Activated CD8-positive, alpha-beta T cell treated with anti-CD3 and anti-CD28 coated beads for 36 hours (primary cell): ENCODE data around the gene FAM53C. TPM values are rescaled to one million over a fixed set of nuclear protein-coding genes. Genes with fewer than 3 reads are reported as not detected.

ENCODE experiments used
- ATAC-seq: fragments of 200-7000 bp; cut with Tn5 transposase; one replicate; pipeline ENCODE4 v1.10.0; 2021; ENCODE audit warnings: mild to moderate bottlenecking, moderate library complexity
- CTCF ChIA-PET: fragments of 350-600 bp; sonication (Branson Sonifier 250); formaldehyde crosslinking; loops from one replicate; lab custom pipeline; 2021; ENCODE audit warnings: antibody characterized with exemption; lab: Charles Lee
- POLR2A ChIA-PET: fragments of 350-600 bp; sonication (Branson Sonifier 250); formaldehyde crosslinking; loops from one replicate; lab custom pipeline; 2021; ENCODE audit warnings: antibody characterized with exemption; lab: Charles Lee
- DNase-seq: peaks from one replicate; pipeline ENCODE4 v3.0.0-alpha.2; 2020
- H3K27ac Mint-ChIP-seq: one replicate; pipeline ENCODE4 v1.8.0; 2021; ENCODE audit warnings: mild to moderate bottlenecking, mixed read lengths
- H3K27me3 Mint-ChIP-seq: one replicate; pipeline ENCODE4 v1.8.0; 2021; ENCODE audit warnings: mixed read lengths
- H3K36me3 Mint-ChIP-seq: one replicate; pipeline ENCODE4 v1.8.0; 2021; ENCODE audit warnings: low read depth, mixed read lengths
- H3K4me1 Mint-ChIP-seq: one replicate; pipeline ENCODE4 v1.8.0; 2021; ENCODE audit warnings: low read depth, mixed read lengths
- H3K4me3 Mint-ChIP-seq: one replicate; pipeline ENCODE4 v1.8.0; 2021; ENCODE audit warnings: mild to moderate bottlenecking, moderate library complexity, mixed read lengths
- H3K9me3 Mint-ChIP-seq: one replicate; pipeline ENCODE4 v1.8.0; 2021; ENCODE audit warnings: mixed read lengths
- CTCF ChIP-seq: fragments of 200-600 bp; IDR thresholded peaks from one replicate; pipeline ENCODE4 v1.8.0; 2022; ENCODE audit warnings: antibody characterized with exemption, mild to moderate bottlenecking
- intact Hi-C: fragments of 100-400 bp; cut with micrococcal nuclease; formaldehyde crosslinking; loops from one replicate; pipeline ENCODE4 v1.10.0; 2022
- total RNA-seq, 2 experiments: library from RNA; stranded (reverse); gene quantifications; one replicate each; pipeline ENCODE4 v1.2.3, GENCODE V29; 2021

FAM53C gene
- total RNA-seq, 2 experiments from 2014 or later: 25.8 to 29.1 TPM

GRCh38 chr5:138339464-138339863 lies 1.4 kb downstream of the FAM53C start:
- DNase-seq (no peak), ATAC-seq (no peak)
- POLR2A ChIA-PET: interaction anchor here (1.0 to 6.1 kb wide), 5 partner anchors 8 to 154 kb away, joined by 3 to 156 read pairs (median 4); partner anchors contain the start of genes CDC25C, EGR1 and KDM3B
- Mint-ChIP-seq H3K27ac (peak overlapping the region; percentile 87), H3K4me1 (peaks cover 28% of the 10 kb centered on the region), H3K9me3 (no peaks in the 10 kb centered on the region), H3K27me3 (no peaks in the 10 kb centered on the region), H3K36me3 (peaks cover 23% of the 10 kb centered on the region), H3K4me3 (peak overlapping the region; percentile 91)
- CTCF ChIA-PET: interaction anchor here (0.6 to 15.5 kb wide), 5 partner anchors 13 to 124 kb away, joined by 3 to 322 read pairs (median 3); partner anchors contain the start of gene KDM3B
- no peak for TF ChIP-seq CTCF
- intact Hi-C loops: loop anchor here (10.0 kb wide), 1 partner anchor 125 kb away; the partner anchor contains the start of gene CDC23

- no peaks in the 10 kb centered on the region for H3K9me3 Mint-ChIP-seq
- ATAC-seq (no peak), DNase-seq (no peak)
- TF ChIP-seq CTCF: no peak
- no peaks in the 10 kb centered on the region for H3K27me3 Mint-ChIP-seq
- peak overlapping the region; percentile 52 for H3K27ac Mint-ChIP-seq
- intact Hi-C loops: no loop called here
- CTCF ChIA-PET: interaction anchor here (0.9 to 15.5 kb wide), 2 partner anchors 12 to 67 kb away, joined by 3 to 322 read pairs; partner anchors contain the start of gene KDM3B
- POLR2A ChIA-PET: interaction anchor here (1.0 to 6.1 kb wide), 5 partner anchors 8 to 154 kb away, joined by 3 to 156 read pairs (median 4); partner anchors contain the start of genes CDC25C, EGR1 and KDM3B
- H3K4me1 Mint-ChIP-seq: peaks cover 28% of the 10 kb centered on the region
- peaks cover 26% of the 10 kb centered on the region for H3K36me3 Mint-ChIP-seq
- peak overlapping the region; percentile 91 for H3K4me3 Mint-ChIP-seq
Observed at GRCh38 chr5:138340008-138340407, 1.9 kb downstream of the FAM53C start.

GRCh38 chr5:138344887-138345622 lies 7.0 kb downstream of the FAM53C start:
- DNase-seq: no peak
- H3K36me3 Mint-ChIP-seq: peaks cover 38% of the 10 kb centered on the region
- H3K9me3 Mint-ChIP-seq: no peaks in the 10 kb centered on the region
- ChIA-PET CTCF (interaction anchor here (15.5 kb wide), 1 partner anchor 7 kb away, joined by 322 read pairs; the partner anchor contains the start of gene KDM3B), POLR2A (interaction anchor here (0.6 to 11.4 kb wide), 6 partner anchors 6 to 222 kb away, joined by 3 to 156 read pairs (median 3); partner anchors contain the start of genes CDC25C and FAM53C)
- no peak for ATAC-seq
- H3K4me3 Mint-ChIP-seq: no peak overlapping the region
- no peak for TF ChIP-seq CTCF
- intact Hi-C loops: no loop called here
- no peak overlapping the region for H3K27ac Mint-ChIP-seq
- H3K27me3 Mint-ChIP-seq: no peaks in the 10 kb centered on the region
- H3K4me1 Mint-ChIP-seq: peaks cover 12% of the 10 kb centered on the region

GRCh38 chr5:138346889-138347288 lies 8.8 kb downstream of the FAM53C start:
- H3K4me1 Mint-ChIP-seq: peaks cover 13% of the 10 kb centered on the region
- peaks cover 3% of the 10 kb centered on the region for H3K9me3 Mint-ChIP-seq
- DNase-seq (no peak), ATAC-seq (no peak)
- no peaks in the 10 kb centered on the region for H3K27me3 Mint-ChIP-seq
- H3K4me3 Mint-ChIP-seq: no peak overlapping the region
- TF ChIP-seq CTCF: no peak
- ChIA-PET POLR2A (interaction anchor here (1.3 to 11.4 kb wide), 2 partner anchors 8 to 15 kb away, joined by 3 to 156 read pairs; partner anchors contain the start of genes CDC25C and FAM53C), CTCF (no interaction called here)
- peaks cover 34% of the 10 kb centered on the region for H3K36me3 Mint-ChIP-seq
- intact Hi-C loops: no loop called here
- H3K27ac Mint-ChIP-seq: no peak overlapping the region
